ENCODE results near the gene GID4.

GRCh38 chr17:18027280-18027679 is 11.9 kb upstream of the GID4 start:
- TF ChIP-seq CEBPB (IDR thresholded peaks at IDR 0.05) = no peak
- no peak for TF ChIP-seq CREB1 (IDR thresholded peaks at IDR 0.05; ENCODE audit: low read depth)
- no peak for TF ChIP-seq EGR1 (IDR thresholded peaks at IDR 0.05)
- no peak for TF ChIP-seq MAX (IDR thresholded peaks at IDR 0.05)
- no peak for TF ChIP-seq YY1 (IDR thresholded peaks at IDR 0.05; ENCODE audit: low read depth)
- no peak for TF ChIP-seq EP300 (IDR thresholded peaks at IDR 0.05; ENCODE audit: borderline replicate concordance)
- no peak for TF ChIP-seq TAF1 (IDR thresholded peaks at IDR 0.05; ENCODE audit: low read depth)
- TF ChIP-seq USF1 (IDR thresholded peaks at IDR 0.05) = no peak
- no peak for TF ChIP-seq TCF12 (IDR thresholded peaks at IDR 0.05; ENCODE audit: low read depth)
